HL-60/S4 treated with retinoic acid at 250 ng/mL for 4 days and 3 days (cell line): ENCODE measurements around the gene SLC25A28.
"Not testable (repeated sequence)": the region's sequence is repeated elsewhere in the genome, so short reads cannot be mapped to it uniquely, and the experiment has no call there.

Experiments used
- in situ Hi-C: fragments of 300-500 bp; cut with MboI; formaldehyde crosslinking; loops from 2 replicates; pipeline ENCODE4 v1.7.0; 2022; ENCODE audit warnings: low sequenced_read_pairs

The SLC25A28 gene

DNA sequence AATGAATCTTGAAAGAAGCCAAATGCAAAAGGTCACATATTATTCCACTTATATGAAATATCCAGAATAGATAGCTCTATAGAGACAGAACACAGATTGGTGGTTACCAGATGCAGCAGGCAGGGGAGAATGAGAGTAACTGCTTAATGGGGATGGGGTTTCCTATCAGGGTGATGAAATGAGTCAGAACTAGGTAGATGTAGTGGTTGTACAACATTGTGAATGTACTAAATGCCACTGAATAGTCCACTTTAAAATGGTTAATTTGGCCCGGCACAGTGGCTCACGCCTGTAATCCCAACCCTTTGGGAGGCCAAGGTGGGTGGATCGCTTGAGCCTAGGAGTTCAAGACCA, 9.4 kb upstream of the SLC25A28 start:
- in situ Hi-C loops, result no loop called here

- in situ Hi-C loops, result no loop called here
Observed at GRCh38 chr10:99628923-99629624, 8.8 kb upstream of the SLC25A28 start.

- in situ Hi-C loops, result not testable (repeated sequence)
Observed at GRCh38 chr10:99625124-99625523, 4.9 kb upstream of the SLC25A28 start.

- in situ Hi-C loops, result no loop called here
Observed at GRCh38 chr10:99623919-99624318, 3.7 kb upstream of the SLC25A28 start.

DNA sequence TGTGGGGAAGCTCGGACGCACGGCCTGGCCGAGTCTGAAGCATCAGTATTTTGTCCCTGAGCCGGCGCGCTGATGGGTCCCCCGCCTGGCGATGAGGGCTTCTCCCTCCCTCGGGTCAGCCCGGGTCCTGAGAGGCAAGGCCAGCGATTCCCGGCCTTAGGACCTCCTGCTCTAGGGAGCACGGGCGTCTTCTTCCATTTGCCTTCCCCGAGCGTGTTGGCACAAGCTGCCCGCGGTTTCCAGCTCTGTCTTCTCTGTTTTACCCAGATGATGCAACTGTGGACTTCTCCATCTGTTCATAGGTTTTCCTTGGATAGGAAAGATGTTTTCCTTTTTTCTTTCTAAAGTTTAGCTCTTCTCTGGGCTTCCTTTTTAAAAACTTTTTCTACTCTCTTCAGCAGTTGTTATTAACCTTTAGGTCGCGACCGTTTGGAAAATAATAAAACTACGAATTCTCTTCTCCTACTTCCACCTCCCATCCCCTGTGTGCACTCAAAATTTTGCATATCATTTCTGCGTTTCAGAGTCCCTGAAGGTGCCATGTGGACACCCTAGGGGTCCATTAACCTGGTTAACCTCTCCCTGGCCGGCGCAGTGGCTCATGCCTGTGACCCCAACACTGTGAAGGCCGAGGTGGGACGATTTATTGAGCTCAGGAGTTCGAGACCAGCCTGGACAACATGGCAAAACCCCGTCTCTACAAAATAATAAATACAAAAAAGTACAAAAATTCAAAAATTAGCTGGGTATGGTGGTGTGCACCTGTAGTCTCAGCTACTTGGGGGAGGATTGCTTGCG, 1.4 kb upstream of the SLC25A28 start:
- in situ Hi-C loops, result no loop called here

DNA sequence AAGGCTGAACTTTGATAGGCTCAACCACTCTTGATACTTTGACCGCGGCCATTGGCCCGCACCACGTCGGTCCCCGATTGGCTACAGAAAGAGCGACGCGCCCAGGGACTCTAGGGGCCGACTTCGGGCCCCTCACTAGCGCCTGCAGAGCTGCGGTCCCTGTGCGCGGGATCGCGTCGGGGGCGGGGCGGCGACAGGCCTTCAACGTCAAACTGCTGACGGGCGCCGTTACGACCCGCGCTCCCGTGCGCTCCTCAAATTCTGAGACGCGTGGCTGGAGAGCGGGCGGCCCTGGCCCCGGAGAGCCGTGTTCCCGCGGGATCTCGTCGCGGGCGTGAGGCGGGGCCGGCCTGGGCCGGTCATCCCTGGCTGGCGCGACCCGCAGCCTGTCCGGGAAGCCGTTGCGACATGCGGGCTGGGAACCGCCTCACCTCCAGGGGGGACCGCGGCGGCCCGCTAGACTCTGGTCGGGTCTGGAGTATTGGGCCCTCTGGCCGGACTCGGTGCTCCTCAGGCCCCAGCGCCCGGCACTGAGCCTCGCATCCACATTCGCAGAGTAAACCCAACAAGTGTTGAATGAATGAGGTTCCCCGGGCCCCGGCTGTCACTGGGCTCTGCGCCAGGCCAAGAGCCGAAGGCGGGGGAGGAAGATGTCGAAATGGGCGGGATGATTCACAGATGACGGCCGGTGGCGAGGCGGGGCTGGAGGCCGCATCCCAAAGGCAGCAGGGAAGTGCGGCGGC, 643 bp upstream of the SLC25A28 start:
- in situ Hi-C loops, result no loop called here

DNA sequence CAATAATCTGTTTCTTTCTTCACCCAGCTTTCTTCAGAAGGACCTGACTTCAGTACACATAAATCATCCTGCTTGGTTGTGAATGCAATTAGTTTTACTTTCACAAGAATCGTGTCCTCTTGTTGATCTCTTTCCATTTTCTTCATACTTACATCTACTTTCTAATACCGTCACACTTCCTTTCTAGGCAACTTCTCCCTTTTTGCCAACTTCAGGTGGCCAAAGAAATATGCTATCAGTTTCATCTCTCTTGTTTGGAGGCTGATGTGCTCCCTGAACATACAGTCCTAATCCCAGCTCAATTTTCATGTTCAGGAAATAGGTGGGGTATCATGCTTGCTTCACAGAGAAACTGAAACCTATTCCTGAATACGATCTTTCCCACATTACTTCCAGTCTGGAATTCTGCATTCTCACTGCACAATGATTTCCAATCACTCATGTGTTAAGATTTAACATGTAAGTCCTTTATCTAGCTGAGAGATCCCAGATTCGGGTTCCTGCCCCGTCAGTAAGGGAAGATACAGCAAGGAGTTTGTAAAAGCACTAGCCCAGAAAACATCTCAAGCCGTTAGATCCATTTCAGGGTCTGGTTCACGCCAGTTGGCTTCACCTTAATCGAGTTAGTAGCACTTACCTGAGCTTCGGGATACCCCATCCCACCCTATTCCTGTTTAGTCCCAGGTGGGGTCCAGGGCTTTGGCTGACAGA, 994 bp downstream of the SLC25A28 start:
- in situ Hi-C loops, result no loop called here

DNA sequence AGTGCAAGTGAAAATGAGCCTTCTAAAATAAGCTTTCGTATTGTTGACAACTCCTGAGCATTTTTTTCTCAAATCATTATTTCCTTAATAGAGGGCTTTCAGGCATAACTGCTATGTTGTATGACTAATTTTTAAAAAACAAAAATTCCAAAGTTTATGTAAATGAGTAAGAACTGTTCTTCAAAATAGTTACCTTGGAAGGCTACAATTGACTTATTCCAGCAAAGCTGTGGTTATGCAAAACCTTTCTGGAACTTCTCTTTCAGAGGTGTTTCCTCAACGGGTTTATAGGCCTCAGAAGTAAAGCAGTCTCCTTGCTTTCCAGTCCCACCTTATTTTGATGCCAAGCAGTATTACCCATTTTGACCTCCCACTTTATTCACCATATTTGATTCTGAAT, 2.5 kb downstream of the SLC25A28 start:
- in situ Hi-C loops, result no loop called here

GRCh38 chr10:99615426-99615825, 4.8 kb downstream of the SLC25A28 start:
- in situ Hi-C loops, result no loop called here

- in situ Hi-C loops, result no loop called here
Observed at GRCh38 chr10:99612167-99612831, 7.9 kb downstream of the SLC25A28 start.

- in situ Hi-C loops, result no loop called here
Observed at GRCh38 chr10:99611326-99611725, 8.9 kb downstream of the SLC25A28 start.

GRCh38 chr10:99610221-99610620, 10.0 kb downstream of the SLC25A28 start:
- in situ Hi-C loops, result no loop called here

- in situ Hi-C loops, result no loop called here
Observed at GRCh38 chr10:99609186-99609585, 11.1 kb downstream of the SLC25A28 start.

- in situ Hi-C loops, result no loop called here
Observed at GRCh38 chr10:99605351-99605750, 14.9 kb downstream of the SLC25A28 start.

- in situ Hi-C loops, result no loop called here
Observed at GRCh38 chr10:99604862-99605261, 15.4 kb downstream of the SLC25A28 start.

GRCh38 chr10:99598781-99599509, 21.3 kb downstream of the SLC25A28 start:
- in situ Hi-C loops, result no loop called here

GRCh38 chr10:99598011-99598410, 22.2 kb downstream of the SLC25A28 start:
- in situ Hi-C loops, result no loop called here

GRCh38 chr10:99596708-99597107, 23.5 kb downstream of the SLC25A28 start:
- in situ Hi-C loops, result not testable (repeated sequence)

- in situ Hi-C loops, result no loop called here
Observed at GRCh38 chr10:99595770-99596465, 24.3 kb downstream of the SLC25A28 start.
